NCI-H2227 treated with DMSO at 0.1 percent for 48 hours (cell line): ENCODE data around the gene ZC3H18.
"Not testable (repeated sequence)": the region's sequence is repeated elsewhere in the genome, so short reads cannot be mapped to it uniquely, and the experiment has no call there.

Experiments
- DNase-seq: peaks from one replicate; lab custom pipeline; 2025; lab: John Stamatoyannopoulos, UW

The ZC3H18 gene

DNA sequence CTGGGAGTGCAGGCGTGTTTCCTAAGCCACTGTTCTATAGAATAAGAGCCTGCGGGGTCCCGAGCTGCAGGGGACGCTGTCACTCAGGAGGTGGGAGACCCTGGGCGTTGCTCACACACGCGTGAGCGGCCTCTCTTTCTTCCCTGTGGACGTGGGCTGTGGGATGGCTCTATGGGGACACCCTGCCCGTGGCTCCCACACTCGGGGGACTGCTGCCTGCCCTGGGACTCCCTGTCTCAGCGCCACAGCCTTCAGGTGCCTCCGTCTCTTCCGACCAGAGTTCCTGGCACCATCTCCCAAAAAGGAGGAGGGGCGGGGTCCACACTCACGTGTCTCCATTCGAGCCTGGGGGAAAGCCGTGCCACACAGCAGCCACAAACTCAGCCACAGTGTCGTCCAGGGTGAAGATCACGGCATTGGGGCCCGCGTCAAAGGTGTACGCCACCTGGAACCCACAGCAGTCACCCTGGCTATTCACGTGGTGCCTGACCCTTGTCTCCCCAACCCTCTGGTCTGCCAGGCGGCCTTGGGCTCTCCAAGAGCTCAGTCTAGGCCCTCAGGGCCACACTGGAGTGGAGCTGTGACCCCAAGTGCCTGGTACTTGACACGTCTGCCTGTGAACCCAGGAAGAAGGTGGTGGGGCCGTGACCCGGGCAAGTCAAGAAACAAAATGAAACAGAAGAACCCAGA is 84.3 kb downstream of the ZC3H18 start:
- no peak for DNase-seq

DNA sequence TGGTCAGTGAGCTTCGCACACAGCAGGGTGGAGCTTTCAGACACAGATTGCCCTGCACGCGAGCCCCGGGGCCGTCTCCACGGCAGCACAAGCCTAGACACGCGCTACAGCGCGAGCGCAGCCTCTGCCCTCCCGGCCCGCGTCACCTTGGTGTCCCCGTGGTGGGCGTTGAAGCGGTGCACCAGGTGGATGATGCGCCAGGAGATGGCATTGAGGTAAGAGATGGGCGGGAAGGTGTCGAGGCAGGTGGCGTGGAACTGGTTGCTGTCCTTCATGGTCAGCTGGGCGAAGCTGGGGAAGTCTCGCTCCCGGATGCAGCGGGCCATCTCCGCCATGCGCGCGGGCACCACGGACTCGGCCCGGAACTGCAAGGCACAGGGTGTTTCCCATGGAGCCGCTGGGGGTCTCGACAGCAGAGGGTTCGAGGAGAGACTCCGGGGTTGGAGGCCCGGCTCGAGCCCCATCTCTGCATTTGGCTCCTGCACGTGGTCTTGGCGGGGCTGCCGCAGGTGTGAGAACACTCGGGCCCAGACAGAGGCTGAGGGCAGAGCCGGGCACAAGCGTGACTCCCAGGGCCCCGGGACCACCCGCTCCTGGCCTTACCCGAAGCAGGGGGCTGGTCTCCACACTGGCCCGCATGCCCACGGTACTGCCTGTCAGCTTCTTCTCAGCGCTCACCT is 85.0 kb downstream of the ZC3H18 start:
- no peak for DNase-seq

DNA sequence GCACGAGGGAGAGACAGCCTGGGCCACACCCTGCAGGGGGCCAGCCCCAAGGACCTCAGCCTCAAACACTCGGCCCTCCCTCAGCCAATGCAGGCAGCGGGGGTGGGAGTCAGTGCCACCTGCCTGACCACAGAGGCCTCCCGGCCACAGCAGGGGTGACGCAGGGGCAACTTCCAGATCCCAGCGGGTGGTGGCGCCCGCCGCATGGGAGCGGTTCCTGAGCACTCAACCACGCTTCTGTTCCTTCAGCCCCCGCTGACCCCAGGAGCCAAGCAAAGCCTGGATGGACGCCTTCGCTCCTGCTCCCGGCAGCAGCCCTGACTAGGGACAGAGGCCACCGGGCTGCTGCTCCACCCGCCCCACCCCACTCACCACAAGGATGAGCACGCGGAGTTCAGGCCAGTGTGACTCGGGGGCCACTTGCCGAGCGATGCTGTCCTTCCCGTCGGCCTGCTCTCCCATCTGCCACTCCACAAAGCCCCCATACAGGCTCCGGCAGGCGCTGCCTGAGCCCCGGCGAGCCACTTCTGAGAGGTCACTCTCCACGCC is 85.6 kb downstream of the ZC3H18 start:
- DNase-seq = no peak

DNA sequence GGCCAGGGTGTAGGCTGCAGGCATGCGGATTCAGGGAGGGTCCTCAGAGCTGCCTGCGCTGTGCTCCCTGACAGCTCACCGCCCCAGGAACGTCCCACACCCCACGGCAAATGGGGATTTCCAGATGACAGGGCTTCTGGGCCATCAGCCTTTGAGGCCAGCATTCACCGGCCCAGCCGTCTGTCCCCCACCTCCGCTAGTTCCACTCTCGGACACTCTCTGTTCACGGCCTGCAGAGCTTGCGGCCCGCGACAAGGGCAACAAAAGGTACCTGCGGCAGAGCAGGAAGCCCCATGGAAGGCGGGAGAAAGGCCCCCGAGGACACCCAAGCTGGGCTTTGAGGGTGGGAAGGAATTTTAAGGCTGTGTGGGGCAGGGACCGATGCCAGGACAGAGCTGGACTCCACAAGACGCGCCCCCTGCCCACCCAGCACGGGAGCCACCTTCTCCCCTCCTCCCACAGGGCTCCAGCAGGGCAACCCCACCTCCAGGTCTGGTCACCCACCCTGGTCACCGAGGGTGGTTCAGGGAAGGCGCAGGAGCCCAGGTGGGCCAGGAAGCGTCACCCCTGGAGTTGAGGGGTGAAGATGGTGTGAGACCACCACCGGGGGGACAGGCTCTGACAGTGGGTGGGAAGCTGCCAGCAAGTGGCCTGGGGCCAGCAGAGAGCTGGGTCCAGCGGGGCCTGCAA is 86.2 kb downstream of the ZC3H18 start:
- DNase-seq = no peak

DNA sequence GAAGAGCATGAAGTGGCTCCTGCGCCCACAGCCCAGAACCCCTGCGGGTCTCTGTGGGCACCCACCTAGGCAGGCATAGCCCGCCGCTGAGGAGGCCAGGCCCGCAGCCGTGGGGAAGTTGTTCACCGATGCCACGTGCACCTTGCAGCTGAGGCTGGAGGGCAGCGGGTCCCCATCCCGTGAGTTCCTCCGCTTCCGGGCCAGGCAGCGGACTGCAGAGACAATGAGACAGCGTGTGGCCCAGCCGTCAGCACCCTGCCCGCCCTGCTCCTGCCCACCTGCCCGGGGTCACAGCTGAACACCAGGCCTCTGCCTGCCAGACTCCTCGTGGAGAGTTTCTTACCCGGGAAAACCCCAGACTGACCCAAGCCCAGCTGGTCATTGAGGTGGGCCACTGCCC is 87.2 kb downstream of the ZC3H18 start:
- DNase-seq = no peak

DNA sequence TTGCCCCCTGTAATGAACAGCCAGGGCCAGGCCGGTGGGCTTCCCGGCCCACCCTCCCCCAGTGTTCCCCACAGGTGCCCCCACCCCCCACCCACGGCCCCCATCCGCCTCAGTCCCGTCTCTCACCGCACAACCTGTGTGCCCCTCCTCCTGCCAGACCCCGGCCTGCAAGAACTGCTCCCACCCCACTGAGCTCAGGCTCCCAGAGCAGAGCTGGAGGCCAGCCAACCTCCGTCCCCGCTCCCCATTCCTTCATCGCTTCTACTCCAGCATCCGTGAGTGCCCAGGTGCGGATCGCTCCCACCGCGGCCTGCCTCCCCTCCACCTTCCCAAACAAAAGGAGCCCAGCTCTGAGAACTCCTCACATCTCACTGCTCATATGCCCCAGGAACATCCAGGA is 88.5 kb downstream of the ZC3H18 start:
- no peak for DNase-seq

GRCh38 chr16:88659160-88659559 is 89.0 kb downstream of the ZC3H18 start:
- no peak for DNase-seq

DNA sequence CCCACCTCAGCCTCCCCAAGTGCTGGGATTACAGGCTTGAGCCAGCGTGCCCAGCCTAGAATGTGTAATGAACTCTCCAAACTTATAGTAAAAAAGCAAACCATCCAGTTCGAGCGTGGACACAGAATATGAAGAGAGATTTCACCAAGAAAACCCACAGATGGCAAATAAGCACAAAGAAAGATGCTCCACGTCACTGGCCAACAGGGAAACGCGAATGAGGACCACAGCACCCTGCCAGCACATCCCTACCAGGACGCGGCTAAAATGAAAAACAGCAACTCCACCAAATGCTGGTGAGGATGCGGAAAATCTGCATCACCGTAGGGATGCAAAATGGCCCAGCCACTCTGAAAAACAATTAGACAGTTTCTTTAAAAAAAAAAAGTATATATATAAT is 91.3 kb downstream of the ZC3H18 start:
- no peak for DNase-seq

- DNase-seq = no peak
Observed at GRCh38 chr16:88662222-88662842, 92.1 kb downstream of the ZC3H18 start.

GRCh38 chr16:88662843-88663606 is 92.8 kb downstream of the ZC3H18 start, which contains the start of gene MVD:
TSS of gene MVD (minus strand) at chr16:88663091. CDS start at chr16:88663080, 11 bp downstream.
- DNase-seq = peak; percentile 89

DNA sequence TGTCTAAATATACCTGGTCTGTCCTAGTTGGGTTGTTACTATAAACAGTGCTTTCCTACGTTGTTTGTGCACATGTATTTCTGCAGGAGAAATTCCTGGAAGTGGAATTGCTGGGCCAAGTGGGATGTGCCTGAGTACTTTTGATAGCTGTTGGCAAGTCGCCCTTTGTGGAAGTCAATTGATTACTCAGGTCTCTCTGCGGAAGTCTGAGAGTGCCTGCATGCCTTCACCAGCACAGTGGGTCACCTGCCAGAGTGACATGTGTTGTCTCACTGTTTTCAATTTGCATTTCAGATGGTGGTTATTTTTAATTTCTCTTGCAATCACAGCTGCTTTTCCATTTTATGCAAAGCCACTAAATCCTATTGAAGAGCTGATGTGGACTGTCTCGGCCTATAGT is 94.9 kb downstream of the ZC3H18 start:
- no peak for DNase-seq

- no peak for DNase-seq
Observed at GRCh38 chr16:88665570-88665969, 95.4 kb downstream of the ZC3H18 start.

DNA sequence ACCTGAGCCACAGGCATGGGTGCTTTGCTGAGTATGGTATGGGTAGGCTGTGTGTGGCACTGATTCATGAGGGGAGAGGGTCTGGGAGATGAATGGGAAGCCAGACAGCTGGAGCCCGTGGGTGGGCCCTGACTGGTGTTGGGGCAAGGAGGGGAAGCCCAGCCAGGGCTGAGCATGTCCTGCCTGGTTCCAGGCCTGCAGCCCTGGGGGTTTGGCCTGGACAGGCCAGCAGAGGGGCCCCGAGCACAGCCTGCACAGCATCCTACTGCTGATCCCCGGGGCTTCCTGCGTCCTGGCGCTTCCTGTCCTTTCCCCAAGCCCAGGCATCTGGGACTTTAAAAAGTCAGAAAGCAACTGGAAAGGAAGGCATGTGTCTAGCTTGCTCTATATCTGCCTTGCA is 97.3 kb downstream of the ZC3H18 start:
- no peak for DNase-seq

DNA sequence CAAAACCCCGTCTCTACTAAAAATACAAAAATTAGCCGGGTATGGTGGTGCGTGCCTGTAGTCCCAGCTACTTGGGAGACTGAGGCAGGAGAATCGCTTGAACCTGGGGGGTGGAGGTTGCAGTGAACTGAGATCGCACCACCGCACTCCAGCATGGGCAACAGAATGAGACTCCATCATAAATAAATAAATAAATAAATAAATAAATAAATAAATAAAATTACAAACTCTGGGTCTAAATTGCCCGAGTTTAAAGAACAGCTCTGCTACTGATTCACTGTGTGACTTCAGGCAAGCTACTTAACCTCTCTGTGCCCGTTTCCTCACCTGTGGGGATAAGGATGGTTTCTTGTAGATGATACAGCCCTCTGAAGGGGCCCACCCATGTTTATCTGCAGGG is 99.3 kb downstream of the ZC3H18 start:
- DNase-seq = not testable (repeated sequence)

GRCh38 chr16:88669980-88670379 is 99.8 kb downstream of the ZC3H18 start:
- DNase-seq = no peak

DNA sequence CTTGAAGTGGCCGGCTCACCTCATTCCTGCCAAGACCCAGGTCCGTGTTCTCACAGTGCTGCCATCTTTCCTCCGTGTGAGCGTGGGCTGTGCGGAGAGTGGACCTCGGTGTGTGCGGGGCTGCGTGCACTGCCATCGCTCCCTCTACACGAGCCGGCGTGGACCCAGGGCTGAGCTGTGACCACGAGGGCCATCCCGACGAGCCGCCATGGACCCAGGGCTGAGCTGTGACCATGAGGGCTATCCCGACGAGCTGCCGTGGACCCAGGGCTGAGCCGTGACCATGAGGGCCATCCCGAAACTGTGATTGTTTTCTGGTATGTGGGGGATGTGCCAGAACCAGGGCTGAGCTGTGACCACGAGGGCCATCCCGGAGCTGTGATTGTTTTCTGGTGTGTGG is 101.6 kb downstream of the ZC3H18 start:
- DNase-seq = no peak

- no peak for DNase-seq
Observed at GRCh38 chr16:88672776-88673175, 102.6 kb downstream of the ZC3H18 start.

- no peak for DNase-seq
Observed at GRCh38 chr16:88673716-88674379, 103.6 kb downstream of the ZC3H18 start.

- no peak for DNase-seq
Observed at GRCh38 chr16:88676502-88677242, 106.5 kb downstream of the ZC3H18 start.

DNA sequence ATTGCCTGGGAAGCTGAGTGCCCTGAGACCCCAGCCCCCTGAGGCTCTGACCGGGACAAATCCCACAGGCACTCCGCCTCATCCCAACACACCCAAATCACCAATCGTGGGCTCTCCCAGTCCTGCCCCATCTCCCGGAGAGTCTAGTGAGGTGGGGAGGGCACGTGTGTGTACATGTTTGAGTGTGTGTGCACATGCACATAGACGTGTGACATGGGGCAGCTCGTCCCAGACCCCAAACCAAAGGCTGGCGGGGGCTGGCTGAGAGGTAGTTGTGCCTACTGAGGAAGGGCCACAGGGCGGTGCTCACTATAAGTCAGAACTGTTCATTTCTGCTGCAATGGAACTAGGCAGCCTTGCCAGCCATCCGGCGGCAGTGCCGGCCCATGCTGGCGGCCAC is 107.5 kb downstream of the ZC3H18 start:
- DNase-seq = no peak
